HEK293T (cell line): ENCODE measurements around the gene ACP7.

Experiments used
- CTCF ChIA-PET: fragments of 350-600 bp; formaldehyde crosslinking; extraction: SDS; loops from one replicate; lab custom pipeline; 2021; ENCODE audit warnings: antibody characterized with exemption, inconsistent platforms; lab: Yijun Ruan, JAX
- POLR2A ChIA-PET: fragments of 350-600 bp; formaldehyde crosslinking; extraction: SDS; loops from one replicate; lab custom pipeline; 2020; ENCODE audit warnings: antibody characterized with exemption, inconsistent platforms; lab: Yijun Ruan, JAX
- DNase-seq: peaks from one replicate; pipeline ENCODE4 v3.0.0; 2012; ENCODE audit warnings: mixed read lengths; ENCODE audit errors: extremely low spot score
- ARNT ChIP-seq: fragments of 450-650 bp; IDR thresholded peaks from 2 replicates; pipeline ENCODE4 v1.6.1; 2017; ENCODE audit warnings: mild to moderate bottlenecking
- BHLHE40 ChIP-seq: fragments of 450-650 bp; IDR thresholded peaks from 2 replicates; pipeline ENCODE4 v1.6.1; 2016; ENCODE audit warnings: mild to moderate bottlenecking, moderate library complexity, borderline replicate concordance
- CTBP1 ChIP-seq: fragments of 450-650 bp; IDR thresholded peaks from 2 replicates; pipeline ENCODE4 v1.6.1; 2016; ENCODE audit warnings: borderline replicate concordance
- ELF4 ChIP-seq: fragments of 450-650 bp; IDR thresholded peaks from 2 replicates; pipeline ENCODE4 v1.6.1; 2017; ENCODE audit warnings: antibody characterized with exemption
- FOXA1 ChIP-seq: fragments of 450-650 bp; IDR thresholded peaks from 2 replicates; pipeline ENCODE4 v1.6.1; 2016; ENCODE audit warnings: mild to moderate bottlenecking
- FOXK2 ChIP-seq: fragments of 450-650 bp; IDR thresholded peaks from 2 replicates; pipeline ENCODE4 v1.6.1; 2016; ENCODE audit warnings: mild to moderate bottlenecking
- FOXM1 ChIP-seq: fragments of 450-650 bp; IDR thresholded peaks from 2 replicates; pipeline ENCODE4 v1.6.1; 2017; ENCODE audit warnings: mild to moderate bottlenecking, borderline replicate concordance
- HDGF ChIP-seq: fragments of 450-650 bp; IDR thresholded peaks from 2 replicates; pipeline ENCODE4 v1.6.1; 2017; ENCODE audit warnings: antibody characterized with exemption, borderline replicate concordance
- L3MBTL2 ChIP-seq: fragments of 450-650 bp; conservative IDR thresholded peaks from 2 replicates; pipeline ENCODE4 v1.6.1; 2016; ENCODE audit warnings: mild to moderate bottlenecking
- LEF1 ChIP-seq: fragments of 450-650 bp; IDR thresholded peaks from 2 replicates; pipeline ENCODE4 v1.6.1; 2017; ENCODE audit warnings: mild to moderate bottlenecking, borderline replicate concordance
- NFRKB ChIP-seq: fragments of 450-650 bp; IDR thresholded peaks from 2 replicates; pipeline ENCODE4 v1.6.1; 2016; ENCODE audit warnings: mild to moderate bottlenecking, moderate library complexity
- SP1 ChIP-seq: fragments of 450-650 bp; IDR thresholded peaks from 2 replicates; pipeline ENCODE4 v1.6.1; 2017
- SUZ12 ChIP-seq: fragments of 450-650 bp; IDR thresholded peaks from 2 replicates; pipeline ENCODE4 v1.6.1; 2016; ENCODE audit warnings: mild to moderate bottlenecking
- TARDBP ChIP-seq: fragments of 450-650 bp; IDR thresholded peaks from 2 replicates; pipeline ENCODE4 v1.6.1; 2016
- ZNF384 ChIP-seq: fragments of 450-650 bp; IDR thresholded peaks from 2 replicates; pipeline ENCODE4 v1.6.1; 2016
- TF ChIP-seq, protein P1 (sequence below): fragments of 450-650 bp; IDR thresholded peaks from 2 replicates; pipeline ENCODE4 v1.6.1; 2016

Gene ACP7

DNA sequence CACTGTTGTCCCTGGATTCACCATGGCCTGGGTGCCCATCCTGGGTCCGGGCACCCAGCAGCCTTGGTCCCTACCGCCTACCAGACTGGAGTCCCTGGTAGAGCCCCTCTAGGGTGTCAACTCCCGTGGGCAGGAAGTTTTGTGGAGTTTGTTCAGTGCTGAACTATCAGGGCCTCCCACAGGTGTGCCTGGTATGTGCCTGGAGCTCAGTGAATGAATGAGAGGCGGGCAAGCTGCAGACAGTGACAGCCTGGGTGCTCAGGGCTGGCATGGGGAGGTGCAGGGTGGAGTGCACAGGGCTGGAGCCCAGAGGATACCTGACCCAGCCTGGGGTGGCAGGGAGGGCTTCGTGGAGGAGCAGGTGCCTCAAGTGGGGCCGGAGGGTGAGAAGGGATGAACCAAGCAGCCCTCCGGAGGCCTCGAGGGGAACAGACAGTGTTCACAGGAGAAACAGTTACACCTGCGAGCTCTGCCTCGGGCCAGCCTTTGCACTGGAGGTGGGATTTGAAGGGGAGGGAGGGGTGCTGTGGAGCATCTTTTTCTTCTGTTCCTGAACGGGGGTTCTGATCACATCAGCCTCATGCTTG, 71.0 kb downstream of the ACP7 start:
- POLR2A ChIA-PET: no interaction called here
- TF ChIP-seq, protein P1, sequence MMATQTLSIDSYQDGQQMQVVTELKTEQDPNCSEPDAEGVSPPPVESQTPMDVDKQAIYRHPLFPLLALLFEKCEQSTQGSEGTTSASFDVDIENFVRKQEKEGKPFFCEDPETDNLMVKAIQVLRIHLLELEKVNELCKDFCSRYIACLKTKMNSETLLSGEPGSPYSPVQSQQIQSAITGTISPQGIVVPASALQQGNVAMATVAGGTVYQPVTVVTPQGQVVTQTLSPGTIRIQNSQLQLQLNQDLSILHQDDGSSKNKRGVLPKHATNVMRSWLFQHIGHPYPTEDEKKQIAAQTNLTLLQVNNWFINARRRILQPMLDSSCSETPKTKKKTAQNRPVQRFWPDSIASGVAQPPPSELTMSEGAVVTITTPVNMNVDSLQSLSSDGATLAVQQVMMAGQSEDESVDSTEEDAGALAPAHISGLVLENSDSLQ: no peak
- TF ChIP-seq TARDBP: no peak
- TF ChIP-seq NFRKB: no peak
- TF ChIP-seq CTBP1: no peak
- no peak for TF ChIP-seq SUZ12
- TF ChIP-seq ZNF384: no peak
- no peak for DNase-seq
- CTCF ChIA-PET: interaction anchor here (1.0 kb wide), 1 partner anchor 10 kb away, joined by 3 read pairs; no protein-coding TSS in a partner anchor

DNA sequence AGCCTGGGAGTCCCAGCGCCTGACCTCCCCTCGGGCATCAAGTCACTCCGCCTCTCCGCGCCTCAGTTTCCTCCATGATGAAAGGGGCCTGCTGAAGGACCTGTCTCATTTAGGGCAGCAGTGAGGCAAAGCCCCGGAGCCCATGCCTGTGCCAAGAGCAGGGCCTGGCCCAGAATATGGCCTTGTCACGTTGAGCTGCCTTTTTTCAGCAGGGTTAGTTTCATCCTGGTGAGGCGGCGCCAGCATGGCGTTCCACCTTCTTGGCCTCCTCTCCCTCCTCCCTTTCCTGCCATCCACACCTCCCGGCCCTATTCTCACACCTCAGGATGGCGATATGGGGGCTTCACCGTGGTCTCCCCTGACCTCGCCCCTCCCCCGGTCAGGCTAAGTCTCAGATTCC, 71.6 kb downstream of the ACP7 start:
- ChIA-PET CTCF (interaction anchor here (1.0 kb wide), 1 partner anchor 10 kb away, joined by 3 read pairs; no protein-coding TSS in a partner anchor), POLR2A (no interaction called here)
- DNase-seq: no peak
- no peak for TF ChIP-seq ZNF384
- no peak for TF ChIP-seq BHLHE40
- no peak for TF ChIP-seq FOXM1
- TF ChIP-seq HDGF: no peak
- no peak for TF ChIP-seq CTBP1
- no peak for TF ChIP-seq SUZ12
- no peak for TF ChIP-seq FOXK2
- TF ChIP-seq L3MBTL2: no peak
- no peak for TF ChIP-seq SP1
- no peak for TF ChIP-seq FOXA1
- TF ChIP-seq LEF1: no peak
- TF ChIP-seq NFRKB: no peak
- TF ChIP-seq, protein P1: no peak
- TF ChIP-seq TARDBP: no peak

DNA sequence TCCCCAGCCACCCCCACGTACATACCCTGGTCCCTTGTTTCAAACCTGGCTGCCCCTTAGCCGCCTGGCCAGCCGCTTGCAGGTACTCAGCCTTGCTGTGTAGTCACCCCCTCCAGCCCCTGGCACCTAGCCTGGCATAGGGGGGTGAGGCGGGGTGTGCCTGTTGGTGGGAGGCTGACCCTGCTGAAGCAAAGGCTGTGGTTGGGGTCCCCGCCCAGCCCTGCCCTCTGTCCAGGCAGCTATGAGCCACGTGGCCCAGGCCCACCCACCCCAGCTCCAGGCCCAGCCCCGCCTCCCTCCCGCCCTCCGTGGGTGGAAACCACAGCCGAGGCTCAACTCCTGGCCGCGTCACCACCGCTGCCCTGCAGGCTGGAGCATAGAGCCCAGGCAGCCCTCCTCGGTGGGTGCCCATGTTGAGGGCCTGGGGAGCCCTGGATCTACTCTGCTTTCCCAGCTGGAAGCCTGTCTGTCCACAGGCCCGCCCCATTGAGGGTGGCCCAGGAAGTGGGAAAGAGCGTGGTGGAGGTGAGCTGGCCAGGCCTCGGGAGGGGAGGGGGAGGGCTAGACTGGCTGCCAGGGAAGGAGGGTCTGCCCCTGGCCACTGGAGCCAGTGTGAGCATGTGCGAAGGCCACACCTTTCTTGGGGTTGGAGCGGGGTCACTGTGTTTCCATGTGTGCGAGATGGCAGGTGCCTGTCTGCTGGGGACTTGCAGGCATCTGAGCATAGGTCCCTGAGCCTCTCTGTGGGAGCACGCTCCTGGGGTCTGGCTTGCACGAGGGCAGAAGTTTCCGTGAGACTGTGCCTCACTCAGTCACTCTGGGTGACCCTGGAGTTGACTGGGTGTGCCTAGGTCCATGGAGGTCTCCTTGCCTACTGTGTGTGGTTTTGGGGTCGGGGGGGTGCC, 72.4 kb downstream of the ACP7 start:
- POLR2A ChIA-PET: no interaction called here
- DNase-seq: no peak
- CTCF ChIA-PET: interaction anchor here (1.0 kb wide), 1 partner anchor 11 kb away, joined by 3 read pairs; no protein-coding TSS in a partner anchor
- TF ChIP-seq NFRKB (no peak), FOXK2 (no peak), L3MBTL2 (no peak), HDGF (no peak), FOXM1 (no peak), SP1 (no peak), LEF1 (no peak), FOXA1 (no peak), CTBP1 (no peak), ZNF384 (no peak), ELF4 (no peak), SUZ12 (no peak), TARDBP (no peak), BHLHE40 (no peak), ARNT (no peak)
- TF ChIP-seq, protein P1: no peak

DNA sequence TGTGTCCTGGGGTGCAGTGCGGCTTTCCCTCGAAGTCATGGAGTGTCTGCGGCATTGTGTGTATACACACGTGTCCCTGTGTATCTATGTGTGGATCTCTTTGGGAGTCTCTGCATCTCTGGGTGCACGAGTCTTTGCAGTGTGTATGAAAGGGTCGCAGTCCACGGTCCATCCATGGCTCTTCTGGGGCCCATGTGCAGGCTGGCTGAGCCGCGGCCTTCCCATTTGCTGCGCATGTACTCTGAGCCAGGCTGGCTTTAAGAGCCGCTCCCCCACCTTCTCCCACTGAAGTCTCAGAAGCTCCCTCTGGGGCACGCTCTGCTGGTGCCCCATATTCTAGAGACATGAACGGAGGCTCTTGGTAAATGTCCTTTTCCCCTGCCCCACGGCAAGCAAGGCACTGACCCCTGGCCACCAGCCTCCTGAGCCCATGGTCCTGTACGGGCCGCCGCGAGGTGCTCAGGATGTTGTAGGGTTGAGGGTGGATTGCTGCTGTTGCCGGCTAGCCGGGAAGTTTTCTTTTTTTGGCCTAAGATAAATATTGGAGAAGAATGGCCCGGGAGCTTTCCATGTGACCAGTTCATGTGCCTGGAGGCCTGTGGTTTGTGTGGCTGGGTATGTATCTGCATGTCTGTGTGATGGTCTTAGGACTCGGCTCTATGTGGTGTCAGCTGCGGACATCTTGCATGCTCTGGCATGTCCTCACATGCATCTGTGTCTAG, 73.3 kb downstream of the ACP7 start:
- no peak for DNase-seq
- ChIA-PET POLR2A (no interaction called here), CTCF (no interaction called here)
- TF ChIP-seq BHLHE40 (no peak), ARNT (no peak), FOXM1 (no peak), TARDBP (no peak), SP1 (no peak), ELF4 (no peak), CTBP1 (no peak), ZNF384 (no peak), NFRKB (no peak), HDGF (no peak), FOXK2 (no peak), LEF1 (no peak), FOXA1 (no peak)
- TF ChIP-seq, protein P1: no peak

DNA sequence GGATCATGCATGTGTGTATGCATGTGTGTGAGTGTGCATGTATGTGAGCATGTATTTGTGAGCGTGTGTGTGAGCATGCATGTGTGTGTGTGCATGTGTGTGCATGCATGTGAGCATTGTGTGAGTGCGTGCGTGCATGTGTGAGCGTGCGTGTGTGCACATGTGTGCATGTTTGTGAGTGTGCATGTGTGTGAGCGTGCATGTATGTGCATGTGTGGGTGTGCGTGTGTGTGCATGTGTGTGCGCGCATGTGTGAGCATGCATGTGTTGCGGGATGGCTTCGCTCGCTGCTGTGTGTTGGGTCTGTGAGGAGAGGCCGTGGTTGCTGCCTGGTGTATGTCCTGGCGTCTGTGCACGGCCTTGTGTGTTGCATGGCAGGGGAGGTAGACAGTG, 73.8 kb downstream of the ACP7 start:
- no peak for DNase-seq
- ChIA-PET CTCF (no interaction called here), POLR2A (no interaction called here)
- no peak for TF ChIP-seq NFRKB
- no peak for TF ChIP-seq HDGF
- no peak for TF ChIP-seq LEF1
- TF ChIP-seq FOXK2: no peak
- TF ChIP-seq ZNF384: no peak
- no peak for TF ChIP-seq CTBP1
- TF ChIP-seq ELF4: no peak
- no peak for TF ChIP-seq FOXA1
- no peak for TF ChIP-seq SUZ12
- TF ChIP-seq FOXM1: no peak
- no peak for TF ChIP-seq L3MBTL2
- no peak for TF ChIP-seq BHLHE40
- TF ChIP-seq SP1: no peak
- TF ChIP-seq ARNT: no peak
